ENCODE data around the gene POLR1H.
"Not testable (repeated sequence)": the region's sequence is repeated elsewhere in the genome, so short reads cannot be mapped to it uniquely, and the experiment has no call there.

Gene POLR1H

GRCh38 chr6:30029588-30029987 lies 31.5 kb upstream of the POLR1H start:
- no peak for TF ChIP-seq CTCF (conservative IDR thresholded peaks at IDR 0.05; ENCODE audit: control insufficient read depth, insufficient read depth, low read depth, low read length)
- H3K4me3 ChIP-seq (ENCODE audit: control insufficient read depth, low read depth, low read length), result no peak overlapping the region
- DNase-seq (ENCODE audit: low read depth), result no peak

GRCh38 chr6:30031381-30031780 lies 29.7 kb upstream of the POLR1H start:
- no peak for TF ChIP-seq CTCF (conservative IDR thresholded peaks at IDR 0.05; ENCODE audit: control insufficient read depth, insufficient read depth, low read depth, low read length)
- no peak overlapping the region for H3K4me3 ChIP-seq (ENCODE audit: control insufficient read depth, low read depth, low read length)
- no peak for DNase-seq (ENCODE audit: low read depth)

- not testable (repeated sequence) for H3K4me3 ChIP-seq (ENCODE audit: control insufficient read depth, low read depth, low read length)
- DNase-seq (ENCODE audit: low read depth), result peak; percentile 80
Observed at GRCh38 chr6:30033440-30033839, 27.6 kb upstream of the POLR1H start.

GRCh38 chr6:30035784-30036183 lies 25.3 kb upstream of the POLR1H start:
- no peak overlapping the region for H3K4me3 ChIP-seq (ENCODE audit: control insufficient read depth, low read depth, low read length)
- no peak for DNase-seq (ENCODE audit: low read depth)
- no peak for TF ChIP-seq CTCF (conservative IDR thresholded peaks at IDR 0.05; ENCODE audit: control insufficient read depth, insufficient read depth, low read depth, low read length)

- TF ChIP-seq CTCF (conservative IDR thresholded peaks at IDR 0.05; ENCODE audit: control insufficient read depth, insufficient read depth, low read depth, low read length), result peak; percentile 62
- DNase-seq (ENCODE audit: low read depth), result peak; percentile 24
- H3K4me3 ChIP-seq (ENCODE audit: control insufficient read depth, low read depth, low read length), result no peak overlapping the region
Observed at GRCh38 chr6:30037182-30037788, 23.8 kb upstream of the POLR1H start.

- DNase-seq (ENCODE audit: low read depth), result no peak
- no peak overlapping the region for H3K4me3 ChIP-seq (ENCODE audit: control insufficient read depth, low read depth, low read length)
- TF ChIP-seq CTCF (conservative IDR thresholded peaks at IDR 0.05; ENCODE audit: control insufficient read depth, insufficient read depth, low read depth, low read length), result no peak
Observed at GRCh38 chr6:30041221-30041620, 19.8 kb upstream of the POLR1H start.

GRCh38 chr6:30041821-30042220 lies 19.2 kb upstream of the POLR1H start:
- no peak for TF ChIP-seq CTCF (conservative IDR thresholded peaks at IDR 0.05; ENCODE audit: control insufficient read depth, insufficient read depth, low read depth, low read length)
- peak; percentile 8 for DNase-seq (ENCODE audit: low read depth)
- no peak overlapping the region for H3K4me3 ChIP-seq (ENCODE audit: control insufficient read depth, low read depth, low read length)
